ENCODE measurements around the gene SPECC1.

- TF ChIP-seq CTCF (conservative IDR thresholded peaks at IDR 0.05; ENCODE audit: low read depth, low read length) (no peak), EZH2phosphoT487 (IDR thresholded peaks at IDR 0.05; ENCODE audit: borderline replicate concordance, low read length) (no peak)
Observed at GRCh38 chr17:20254541-20254940, 245.4 kb downstream of the SPECC1 start.

All from PC-3 (cell line).